NCI-H345 (cell line): ENCODE results near the gene GPRIN2.
"Not testable (repeated sequence)": the region's sequence is repeated elsewhere in the genome, so short reads cannot be mapped to it uniquely, and the experiment has no call there.

Source experiments
- DNase-seq: peaks from one replicate; lab custom pipeline; 2025; lab: John Stamatoyannopoulos, UW

The GPRIN2 gene

DNA sequence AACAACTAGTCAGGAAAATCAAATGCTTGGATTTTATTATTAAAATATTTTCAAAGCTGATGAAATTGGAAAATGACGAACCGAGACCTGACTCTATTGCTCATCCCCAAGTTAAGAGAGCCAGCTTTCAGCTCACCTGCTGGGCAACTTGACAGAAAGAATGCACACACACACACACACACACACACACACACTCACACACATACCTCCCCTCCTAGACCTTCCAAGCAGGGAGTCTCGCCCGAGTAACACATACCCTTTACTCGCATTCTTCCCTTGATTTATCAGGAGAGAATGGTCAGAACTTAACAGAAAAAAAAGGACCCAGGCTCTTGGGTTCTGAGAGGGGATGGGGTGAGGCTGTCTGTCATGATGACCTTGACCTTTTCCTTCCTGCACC lies 19.1 kb downstream of the GPRIN2 start:
- DNase-seq: no peak

GRCh38 chr10:46536781-46537180 lies 19.7 kb downstream of the GPRIN2 start:
- no peak for DNase-seq

DNA sequence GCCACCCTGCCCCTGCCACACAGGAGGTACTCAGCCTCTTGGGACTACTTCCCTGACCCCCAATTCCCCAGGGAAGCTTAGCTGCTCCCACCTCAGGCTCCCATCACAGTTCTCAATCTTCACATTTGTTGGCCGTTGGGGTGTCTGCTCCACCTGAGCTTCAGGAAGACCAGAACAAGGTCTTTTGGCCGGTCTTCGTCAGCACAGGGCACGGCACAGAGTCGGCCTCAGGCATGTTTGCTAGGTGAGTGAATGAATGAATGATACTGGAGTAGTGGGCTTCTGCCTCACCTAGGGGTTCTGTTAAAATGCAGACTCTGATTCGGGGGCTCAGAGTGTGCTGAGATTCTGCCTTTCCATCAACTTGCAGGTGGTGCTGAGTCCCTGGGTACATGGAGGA lies 20.3 kb downstream of the GPRIN2 start:
- DNase-seq: no peak

- DNase-seq: no peak
Measured at GRCh38 chr10:46534828-46535524, 21.5 kb downstream of the GPRIN2 start.

- DNase-seq: not testable (repeated sequence)
Measured at GRCh38 chr10:46532256-46532655, 24.2 kb downstream of the GPRIN2 start.

DNA sequence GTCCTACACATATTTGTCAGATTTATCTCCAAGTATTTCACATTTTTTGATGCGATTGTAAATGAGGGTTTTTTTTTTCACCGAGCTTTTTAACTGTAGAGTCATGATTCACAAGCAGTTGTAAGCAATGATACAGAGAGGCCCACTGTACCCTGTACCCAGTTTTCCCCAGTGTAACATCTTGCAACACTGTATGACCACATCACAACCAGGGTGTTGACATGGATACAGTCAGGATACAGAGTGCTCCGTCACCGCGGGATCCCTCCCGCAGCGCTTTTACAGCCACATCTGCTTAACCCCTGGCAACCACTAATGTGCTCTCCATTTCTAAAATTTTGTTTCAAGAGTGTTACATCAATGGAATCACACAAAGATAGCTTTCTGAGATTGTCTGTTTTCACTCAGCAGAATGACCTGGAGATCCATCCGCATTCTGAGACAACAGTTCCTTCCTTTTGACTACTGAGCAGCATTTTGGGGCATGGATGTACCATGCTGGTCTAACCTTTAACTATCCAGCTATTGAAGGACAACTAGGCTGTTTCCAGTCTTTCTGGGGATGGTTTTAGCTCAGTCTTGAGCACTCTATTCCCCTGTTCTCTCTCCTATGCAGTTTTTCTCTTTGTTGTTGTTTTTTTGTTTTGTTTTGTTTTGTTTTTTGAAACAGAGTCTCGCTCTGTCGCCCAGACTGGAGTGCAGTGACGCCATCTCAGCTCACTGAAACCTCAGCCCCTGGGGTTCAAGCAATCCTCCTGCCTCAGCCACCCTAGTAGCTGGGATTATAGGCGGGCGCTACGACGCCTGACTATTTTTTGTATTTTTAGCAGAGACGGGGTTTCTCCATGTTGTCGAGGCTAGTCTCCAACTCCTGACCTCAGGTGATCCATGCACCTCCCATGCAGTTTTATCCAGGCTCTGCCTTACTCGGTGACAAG lies 25.9 kb downstream of the GPRIN2 start:
- DNase-seq: no peak

GRCh38 chr10:46529742-46530141 lies 26.7 kb downstream of the GPRIN2 start:
- DNase-seq: not testable (repeated sequence)

DNA sequence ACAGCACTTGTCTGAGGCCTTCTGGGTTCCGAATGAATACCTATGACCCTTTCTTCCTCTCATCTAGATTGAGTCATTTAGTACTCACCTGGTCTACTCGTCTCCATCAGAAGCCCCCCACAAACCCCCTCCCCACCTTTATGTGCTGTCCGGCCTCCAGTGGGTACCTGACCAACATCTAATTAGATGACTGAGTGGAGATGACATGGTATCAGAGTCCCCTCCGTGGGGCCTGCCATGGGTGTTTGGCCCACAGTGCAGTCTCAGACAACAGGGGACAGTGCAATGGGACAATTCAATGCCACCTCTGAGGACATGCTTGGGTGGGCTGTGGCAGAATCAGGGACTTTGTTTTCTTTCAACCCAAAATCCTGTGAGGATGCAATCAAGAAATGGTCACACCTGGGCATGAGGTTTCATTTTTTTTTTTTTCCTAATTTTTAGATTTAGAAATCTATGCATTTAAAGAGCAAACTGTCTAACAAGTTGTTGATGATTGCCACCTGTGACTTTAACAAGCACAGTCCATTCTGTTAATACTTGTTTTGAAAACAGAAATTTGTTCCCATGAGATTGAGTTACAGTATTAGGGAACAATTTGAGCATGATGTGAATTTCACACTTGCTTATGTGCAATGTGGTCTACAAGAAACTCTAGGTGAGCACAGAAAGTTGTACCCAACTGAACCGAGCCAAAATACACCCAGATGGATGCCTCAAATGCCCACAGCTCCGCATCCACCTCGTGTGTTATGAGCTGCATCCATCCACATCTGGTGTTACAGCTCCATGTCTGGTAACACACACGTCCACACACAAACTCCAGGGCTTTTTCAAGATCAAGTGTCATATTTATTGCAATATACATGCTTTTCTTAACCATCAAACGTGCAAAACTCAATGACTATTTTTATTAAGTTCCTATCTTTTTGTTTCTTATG lies 27.5 kb downstream of the GPRIN2 start:
- DNase-seq: no peak

DNA sequence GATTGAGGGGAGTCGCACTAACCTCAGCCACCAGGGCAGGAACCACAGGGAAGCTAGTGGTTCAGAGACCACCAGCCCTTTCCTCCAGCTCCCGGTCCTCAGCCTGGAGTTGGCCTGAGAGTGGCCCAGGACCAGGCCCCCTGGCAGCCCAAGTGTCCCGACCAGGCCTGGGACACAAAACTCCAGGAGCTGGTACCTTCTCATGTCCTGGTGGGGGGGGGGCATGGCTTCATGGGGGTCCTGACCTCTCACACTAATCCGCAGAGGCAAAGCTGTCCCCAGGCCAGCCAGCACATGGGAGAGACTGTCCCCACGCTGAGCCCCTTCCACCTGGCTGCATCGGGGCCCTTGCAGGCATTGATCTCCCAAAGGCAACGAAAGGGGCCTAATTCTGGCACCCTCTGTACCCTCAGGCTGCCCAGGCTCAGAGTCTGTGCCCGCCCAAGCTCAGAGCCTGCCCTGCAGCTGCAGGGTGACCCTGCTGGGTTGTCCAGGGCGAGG lies 28.2 kb downstream of the GPRIN2 start:
- DNase-seq: no peak

DNA sequence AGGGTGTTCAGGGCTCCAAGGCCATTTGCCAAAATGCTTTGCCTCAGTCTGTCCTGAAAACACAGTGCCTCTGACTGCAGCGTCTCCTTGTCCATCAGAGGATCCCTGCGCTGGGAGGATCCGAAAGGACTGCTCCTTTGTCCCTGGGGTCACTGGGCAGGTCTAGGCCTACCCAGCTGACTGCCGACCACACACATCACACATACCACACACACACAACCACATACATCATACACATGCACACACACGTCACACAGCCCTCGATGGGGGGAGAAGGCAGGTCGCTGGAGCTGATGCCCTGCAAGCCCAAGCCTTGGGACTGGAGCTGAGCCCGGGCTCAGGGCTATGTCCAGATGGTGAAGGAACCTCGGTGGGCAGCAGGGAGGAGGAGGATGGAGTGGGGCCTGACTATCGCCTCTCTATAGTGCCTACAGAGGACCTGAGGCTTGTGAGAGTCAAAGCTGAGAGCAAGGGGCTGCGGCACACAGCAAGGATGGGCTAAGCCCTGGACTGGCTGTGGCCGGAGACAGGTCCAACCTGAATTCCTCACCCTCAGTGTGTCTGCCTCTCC lies 29.1 kb downstream of the GPRIN2 start:
- no peak for DNase-seq

DNA sequence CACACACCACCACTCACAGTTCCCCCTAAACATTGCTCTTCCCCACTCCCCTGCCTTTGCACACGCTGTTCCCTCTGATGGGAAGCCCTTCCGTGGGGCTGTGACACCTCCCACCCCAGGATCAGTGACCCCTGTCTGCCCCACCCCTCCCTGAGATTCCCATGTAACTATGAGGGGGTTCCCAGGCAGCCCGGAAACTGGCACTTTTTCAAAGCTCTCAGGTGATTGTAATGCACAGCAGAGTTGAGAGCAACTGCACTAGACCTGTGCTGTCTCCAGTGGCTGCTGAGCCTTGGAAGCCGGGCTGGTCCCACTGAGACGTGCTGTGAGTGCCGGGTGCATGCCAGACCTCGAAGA lies 29.8 kb downstream of the GPRIN2 start:
- DNase-seq: no peak

GRCh38 chr10:46525824-46526681 lies 30.4 kb downstream of the GPRIN2 start:
- no peak for DNase-seq

DNA sequence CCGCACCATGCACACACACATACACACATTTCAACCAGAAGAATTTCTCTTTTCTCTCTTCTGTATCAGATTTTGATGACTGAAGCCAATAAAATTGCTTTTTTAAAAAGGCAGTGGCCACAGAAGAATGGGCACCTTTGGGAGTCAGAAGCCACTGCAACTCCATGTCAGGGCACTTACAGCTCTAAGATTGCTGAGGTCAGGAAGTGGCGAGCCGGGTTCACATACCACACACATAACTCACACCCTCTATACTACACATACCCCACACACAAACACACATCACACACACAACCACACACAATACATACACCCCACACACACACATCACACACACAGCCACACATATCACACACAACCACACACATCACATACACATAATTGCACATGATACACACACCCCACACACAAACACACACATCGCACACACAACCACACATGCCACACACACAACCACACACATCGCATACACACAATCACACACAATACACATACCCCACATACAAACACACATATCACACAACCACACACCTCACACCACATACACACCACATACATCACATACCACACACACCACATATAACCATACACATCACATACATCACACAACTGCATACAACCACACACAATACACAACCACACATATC lies 31.2 kb downstream of the GPRIN2 start:
- no peak for DNase-seq

GRCh38 chr10:46524472-46525176 lies 31.8 kb downstream of the GPRIN2 start:
- DNase-seq: no peak

GRCh38 chr10:46523962-46524471 lies 32.4 kb downstream of the GPRIN2 start:
- DNase-seq: no peak

- no peak for DNase-seq
Measured at GRCh38 chr10:46523119-46523961, 33.1 kb downstream of the GPRIN2 start.

GRCh38 chr10:46522295-46523118 lies 34.0 kb downstream of the GPRIN2 start:
- no peak for DNase-seq
